ENCODE results near the gene UNC13A. TPM values are rescaled to one million over a fixed set of nuclear protein-coding genes. Genes with fewer than 3 reads are reported as not detected.
"Not testable (repeated sequence)": the region's sequence is repeated elsewhere in the genome, so short reads cannot be mapped to it uniquely, and the experiment has no call there.

Gene UNC13A
- total and polyA plus RNA-seq, 2 donors (not counting 1 experiment from before 2014, with no cell fraction given): under 0.01 to 0.28 TPM

- no peak for TF ChIP-seq EZH2 (IDR thresholded peaks at IDR 0.05; ENCODE audit: low read length, missing control alignments)
- TF ChIP-seq, protein P1, sequence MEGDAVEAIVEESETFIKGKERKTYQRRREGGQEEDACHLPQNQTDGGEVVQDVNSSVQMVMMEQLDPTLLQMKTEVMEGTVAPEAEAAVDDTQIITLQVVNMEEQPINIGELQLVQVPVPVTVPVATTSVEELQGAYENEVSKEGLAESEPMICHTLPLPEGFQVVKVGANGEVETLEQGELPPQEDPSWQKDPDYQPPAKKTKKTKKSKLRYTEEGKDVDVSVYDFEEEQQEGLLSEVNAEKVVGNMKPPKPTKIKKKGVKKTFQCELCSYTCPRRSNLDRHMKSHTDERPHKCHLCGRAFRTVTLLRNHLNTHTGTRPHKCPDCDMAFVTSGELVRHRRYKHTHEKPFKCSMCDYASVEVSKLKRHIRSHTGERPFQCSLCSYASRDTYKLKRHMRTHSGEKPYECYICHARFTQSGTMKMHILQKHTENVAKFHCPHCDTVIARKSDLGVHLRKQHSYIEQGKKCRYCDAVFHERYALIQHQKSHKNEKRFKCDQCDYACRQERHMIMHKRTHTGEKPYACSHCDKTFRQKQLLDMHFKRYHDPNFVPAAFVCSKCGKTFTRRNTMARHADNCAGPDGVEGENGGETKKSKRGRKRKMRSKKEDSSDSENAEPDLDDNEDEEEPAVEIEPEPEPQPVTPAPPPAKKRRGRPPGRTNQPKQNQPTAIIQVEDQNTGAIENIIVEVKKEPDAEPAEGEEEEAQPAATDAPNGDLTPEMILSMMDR (conservative IDR thresholded peaks at IDR 0.05 in 1 of 2, IDR thresholded peaks at IDR 0.05 in 1 of 2; ENCODE audit: low read depth in 1 of 2, low read length in 2 of 2): no peak
- H3K4me2 ChIP-seq (ENCODE audit: extremely low read depth, insufficient read depth, low read length): no peak overlapping the region
- H3K9me3 ChIP-seq (ENCODE audit: control insufficient read depth, insufficient read depth, low read depth, low read length): no peaks in the 10 kb centered on the region
- no peak for DNase-seq (ENCODE audit: low read depth in 2 of 2)
- no peaks in the 10 kb centered on the region for H3K4me1 ChIP-seq (ENCODE audit: control insufficient read depth, extremely low read depth, insufficient read depth, low read length)
- H3K27me3 ChIP-seq (ENCODE audit: control insufficient read depth, insufficient read depth, low read length): no peaks in the 10 kb centered on the region
- no peaks in the 10 kb centered on the region for H3K79me2 ChIP-seq (ENCODE audit: control insufficient read depth, insufficient read depth, low read length)
- no peak overlapping the region for H3K27ac ChIP-seq (ENCODE audit: insufficient read depth, low read length)
- H3K4me3 ChIP-seq (replicated peaks in 1 of 4; ENCODE audit: control extremely low read depth in 1 of 4, insufficient read depth in 1 of 4, low read depth in 3 of 4, low read length in 4 of 4): no peak overlapping the region
- H4K20me1 ChIP-seq (ENCODE audit: control insufficient read depth, extremely low read depth, insufficient read depth, low read length): no peaks in the 10 kb centered on the region
- no peak overlapping the region for H2AFZ ChIP-seq (ENCODE audit: low read length)
- H3K9ac ChIP-seq (ENCODE audit: insufficient read depth, low read length): no peak overlapping the region
- H3K36me3 ChIP-seq (ENCODE audit: control insufficient read depth, insufficient read depth, low read length): no peaks in the 10 kb centered on the region
Measured at GRCh38 chr19:17590866-17591265, 97.3 kb downstream of the UNC13A start.

DNA sequence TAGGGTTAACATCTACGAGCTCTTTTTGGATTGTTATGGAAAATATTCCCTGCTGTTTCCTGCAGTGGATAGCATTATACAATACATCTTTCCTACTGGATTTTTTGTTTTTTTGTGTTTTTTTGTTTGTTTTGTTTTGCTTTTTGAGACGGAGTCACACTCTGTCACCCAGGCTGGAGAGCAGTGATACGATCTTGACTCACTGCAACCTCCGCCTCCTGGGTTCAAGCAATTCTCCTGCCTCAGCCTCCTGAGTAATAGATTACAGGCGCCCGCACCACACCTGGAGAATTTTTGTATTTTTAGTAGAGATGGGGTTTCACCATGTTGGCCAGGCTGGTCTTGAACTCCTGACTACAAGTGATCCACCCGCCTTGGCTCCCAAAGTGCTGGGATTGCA is 102.8 kb downstream of the UNC13A start:
- not testable (repeated sequence) for H3K4me2 ChIP-seq (ENCODE audit: extremely low read depth, insufficient read depth, low read length); H3K79me2 ChIP-seq (ENCODE audit: control insufficient read depth, insufficient read depth, low read length); H3K4me3 ChIP-seq (replicated peaks in 1 of 4; ENCODE audit: control extremely low read depth in 1 of 4, insufficient read depth in 1 of 4, low read depth in 3 of 4, low read length in 4 of 4)

DNA sequence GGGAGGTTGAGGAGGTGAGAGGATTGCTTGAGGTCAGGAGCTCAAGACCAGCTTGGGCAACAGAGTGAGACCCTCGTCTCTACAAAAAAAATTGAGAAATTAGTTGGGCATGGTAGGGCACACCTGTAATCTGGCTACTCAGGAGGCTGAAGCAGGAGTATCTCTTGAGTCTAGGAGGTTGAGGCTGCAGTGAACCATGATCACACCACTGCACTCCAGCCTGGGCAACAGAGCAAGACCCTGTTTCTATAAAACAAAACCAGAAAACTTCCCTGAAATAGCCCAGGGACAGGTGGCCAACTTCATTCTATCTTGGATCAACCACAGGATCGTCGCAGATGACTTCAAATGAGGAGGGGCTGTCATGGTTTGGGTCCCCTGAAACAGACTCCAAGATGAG is 104.0 kb downstream of the UNC13A start:
- no peak overlapping the region for H2AFZ ChIP-seq (ENCODE audit: low read length)
- H3K4me2 ChIP-seq (ENCODE audit: extremely low read depth, insufficient read depth, low read length): no peak overlapping the region
- H3K4me1 ChIP-seq (ENCODE audit: control insufficient read depth, extremely low read depth, insufficient read depth, low read length): no peaks in the 10 kb centered on the region
- TF ChIP-seq EZH2 (IDR thresholded peaks at IDR 0.05; ENCODE audit: low read length, missing control alignments): no peak
- TF ChIP-seq, protein P1 (conservative IDR thresholded peaks at IDR 0.05 in 1 of 2, IDR thresholded peaks at IDR 0.05 in 1 of 2; ENCODE audit: low read depth in 1 of 2, low read length in 2 of 2): no peak
- H3K27me3 ChIP-seq (ENCODE audit: control insufficient read depth, insufficient read depth, low read length): no peaks in the 10 kb centered on the region
- no peaks in the 10 kb centered on the region for H4K20me1 ChIP-seq (ENCODE audit: control insufficient read depth, extremely low read depth, insufficient read depth, low read length)
- no peaks in the 10 kb centered on the region for H3K9me3 ChIP-seq (ENCODE audit: control insufficient read depth, insufficient read depth, low read depth, low read length)
- peaks cover 19% of the 10 kb centered on the region for H3K36me3 ChIP-seq (ENCODE audit: control insufficient read depth, insufficient read depth, low read length)
- H3K9ac ChIP-seq (ENCODE audit: insufficient read depth, low read length): no peak overlapping the region
- no peak for DNase-seq (ENCODE audit: low read depth in 2 of 2)
- no peak overlapping the region for H3K27ac ChIP-seq (ENCODE audit: insufficient read depth, low read length)
- H3K79me2 ChIP-seq (ENCODE audit: control insufficient read depth, insufficient read depth, low read length): no peaks in the 10 kb centered on the region
- no peak overlapping the region for H3K4me3 ChIP-seq (replicated peaks in 1 of 4; ENCODE audit: control extremely low read depth in 1 of 4, insufficient read depth in 1 of 4, low read depth in 3 of 4, low read length in 4 of 4)

More for the DNA sequence above, 102.8 kb downstream of the UNC13A start:
- not testable (repeated sequence) for H3K27ac ChIP-seq (ENCODE audit: insufficient read depth, low read length); DNase-seq (ENCODE audit: low read depth in 2 of 2); H3K4me1 ChIP-seq (ENCODE audit: control insufficient read depth, extremely low read depth, insufficient read depth, low read length); H4K20me1 ChIP-seq (ENCODE audit: control insufficient read depth, extremely low read depth, insufficient read depth, low read length); H2AFZ ChIP-seq (ENCODE audit: low read length); H3K9ac ChIP-seq (ENCODE audit: insufficient read depth, low read length); H3K9me3 ChIP-seq (ENCODE audit: control insufficient read depth, insufficient read depth, low read depth, low read length); H3K27me3 ChIP-seq (ENCODE audit: control insufficient read depth, insufficient read depth, low read length)
- peaks cover 13% of the 10 kb centered on the region for H3K36me3 ChIP-seq (ENCODE audit: control insufficient read depth, insufficient read depth, low read length)

Measured in fibroblast of lung (primary cell).